Measurements from ENCODE around the gene SLC27A4.

DNA sequence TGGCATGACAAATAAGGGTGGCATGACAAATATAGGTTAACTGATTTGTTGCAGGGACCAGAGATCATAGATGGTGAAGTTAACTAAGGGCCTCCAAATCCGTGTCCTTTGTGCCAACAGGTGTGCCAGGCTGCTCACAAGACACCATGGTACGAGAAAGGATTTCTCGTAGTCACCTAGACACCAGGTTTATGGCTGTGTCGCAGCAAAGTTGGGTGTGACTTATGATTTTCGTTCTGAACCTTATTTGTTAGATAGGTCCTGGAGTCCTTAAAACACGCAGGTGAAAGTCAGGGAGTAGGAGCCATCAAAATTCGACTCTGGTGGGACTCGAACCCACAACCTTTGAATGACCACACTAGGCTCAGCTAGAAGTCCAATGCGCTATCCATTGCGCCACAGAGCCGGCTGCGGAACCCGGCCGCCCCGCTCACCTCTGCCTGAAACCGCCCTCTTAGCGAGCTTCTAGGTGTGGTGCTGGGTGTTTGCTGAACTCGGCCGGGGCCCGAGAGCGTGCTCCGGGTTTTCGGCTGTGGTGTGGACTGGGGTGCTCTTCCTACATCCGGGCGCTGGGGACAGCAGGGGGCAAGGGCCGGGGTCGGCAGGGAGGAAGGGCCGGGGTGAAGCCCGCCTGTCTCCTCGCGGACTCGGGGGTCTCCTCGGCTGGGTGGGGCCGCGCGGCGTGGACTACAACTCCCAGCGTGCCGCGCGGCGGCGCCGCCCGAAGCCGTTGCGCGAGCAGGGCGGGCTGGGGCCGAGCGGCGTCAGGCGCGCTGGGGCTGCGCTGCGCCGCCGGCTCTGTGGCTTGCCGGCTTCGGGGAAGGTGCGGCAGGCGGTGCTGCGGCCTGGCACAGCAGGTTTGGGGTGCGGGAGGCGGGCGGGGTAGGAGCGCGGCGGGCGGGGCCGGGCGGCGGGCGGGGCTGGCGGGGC, at the start of gene SLC27A4:
- TF ChIP-seq POLR2A (IDR thresholded peaks at IDR 0.05; ENCODE audit: low read depth, low read length) = no peak
- TF ChIP-seq TAF1 (IDR thresholded peaks at IDR 0.05; ENCODE audit: low read depth, low read length) = no peak
- no peak for TF ChIP-seq POLR2AphosphoS5 (IDR thresholded peaks at IDR 0.05; ENCODE audit: low read depth, low read length)
- TF ChIP-seq POU2F2 (IDR thresholded peaks at IDR 0.05; ENCODE audit: low read depth, low read length) = no peak
- TF ChIP-seq PAX5 (IDR thresholded peaks at IDR 0.05; ENCODE audit: insufficient read depth, low read length, severe bottlenecking) = no peak
